ENCODE data around the gene ATXN10.

DNA sequence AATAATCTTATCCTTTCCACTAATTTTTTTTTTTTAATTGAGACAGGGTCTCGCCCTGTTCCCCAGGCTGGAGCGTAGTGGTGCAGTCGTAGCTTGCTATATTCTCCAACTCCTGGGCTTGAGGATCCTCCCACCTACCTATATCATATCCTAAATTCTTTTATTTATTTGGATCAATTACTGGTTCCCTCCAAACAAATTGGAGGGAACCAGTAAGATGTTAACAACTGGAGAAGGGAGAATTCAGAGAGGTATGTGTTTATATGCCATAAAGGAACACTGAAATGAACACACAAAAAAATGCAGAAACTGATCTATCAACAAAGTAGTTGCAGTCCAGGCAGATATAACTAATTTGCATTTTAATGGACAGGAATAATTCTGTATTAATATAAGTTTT is 63.6 kb downstream of the ATXN10 start:
- TF ChIP-seq EZH2 (IDR thresholded peaks at IDR 0.05) (no peak), POLR2AphosphoS5 (IDR thresholded peaks at IDR 0.05; ENCODE audit: low read depth, low read length) (no peak), RAD21 (IDR thresholded peaks at IDR 0.05; ENCODE audit: low read depth) (no peak), CEBPB (IDR thresholded peaks at IDR 0.05; ENCODE audit: low read depth) (no peak)
- TF ChIP-seq, protein P1, sequence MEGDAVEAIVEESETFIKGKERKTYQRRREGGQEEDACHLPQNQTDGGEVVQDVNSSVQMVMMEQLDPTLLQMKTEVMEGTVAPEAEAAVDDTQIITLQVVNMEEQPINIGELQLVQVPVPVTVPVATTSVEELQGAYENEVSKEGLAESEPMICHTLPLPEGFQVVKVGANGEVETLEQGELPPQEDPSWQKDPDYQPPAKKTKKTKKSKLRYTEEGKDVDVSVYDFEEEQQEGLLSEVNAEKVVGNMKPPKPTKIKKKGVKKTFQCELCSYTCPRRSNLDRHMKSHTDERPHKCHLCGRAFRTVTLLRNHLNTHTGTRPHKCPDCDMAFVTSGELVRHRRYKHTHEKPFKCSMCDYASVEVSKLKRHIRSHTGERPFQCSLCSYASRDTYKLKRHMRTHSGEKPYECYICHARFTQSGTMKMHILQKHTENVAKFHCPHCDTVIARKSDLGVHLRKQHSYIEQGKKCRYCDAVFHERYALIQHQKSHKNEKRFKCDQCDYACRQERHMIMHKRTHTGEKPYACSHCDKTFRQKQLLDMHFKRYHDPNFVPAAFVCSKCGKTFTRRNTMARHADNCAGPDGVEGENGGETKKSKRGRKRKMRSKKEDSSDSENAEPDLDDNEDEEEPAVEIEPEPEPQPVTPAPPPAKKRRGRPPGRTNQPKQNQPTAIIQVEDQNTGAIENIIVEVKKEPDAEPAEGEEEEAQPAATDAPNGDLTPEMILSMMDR (IDR thresholded peaks at IDR 0.05 in 2 of 3, conservative IDR thresholded peaks at IDR 0.05 in 1 of 3; ENCODE audit: borderline replicate concordance in 1 of 3, insufficient read depth in 1 of 3, low read depth in 2 of 3, low read length in 2 of 3): no peak
- TF ChIP-seq, protein P2, sequence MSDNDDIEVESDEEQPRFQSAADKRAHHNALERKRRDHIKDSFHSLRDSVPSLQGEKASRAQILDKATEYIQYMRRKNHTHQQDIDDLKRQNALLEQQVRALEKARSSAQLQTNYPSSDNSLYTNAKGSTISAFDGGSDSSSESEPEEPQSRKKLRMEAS (IDR thresholded peaks at IDR 0.05): no peak
